B cell (primary cell): Measurements from ENCODE around the gene CEP44.

Source experiments
- CTCF ChIP-seq: fragments of 200-600 bp; IDR thresholded peaks from one replicate; pipeline ENCODE4 v1.8.0; 2022; ENCODE audit warnings: antibody characterized with exemption, mild to moderate bottlenecking
- EZH2 ChIP-seq: IDR thresholded peaks from 2 replicates; pipeline ENCODE4 v1.6.1; 2012; ENCODE audit warnings: borderline replicate concordance, low read depth, mild to moderate bottlenecking, moderate library complexity, low read length; ENCODE audit not compliant: insufficient read depth, poor library complexity, severe bottlenecking

- TF ChIP-seq CTCF (no peak), EZH2 (no peak)
Measured at GRCh38 chr4:174358829-174359228, 75.1 kb downstream of the CEP44 start.
